Subcutaneous preadipocyte (primary cell): ENCODE measurements around the gene POLR2E. TPM values are rescaled to one million over a fixed set of nuclear protein-coding genes. Genes with fewer than 3 reads are reported as not detected.

Source experiments
- total RNA-seq: library from RNA; depleted of rRNA; stranded (reverse); fragments of >200 nt; gene quantifications from 2 replicates; pipeline ENCODE4 v1.2.3, GENCODE V29; 2012

Gene POLR2E
- total RNA-seq = 84.5 and 113 TPM in 2 replicates

GRCh38 chr19:1094978-1095701 is at the start of gene POLR2E:
TSS of gene POLR2E (minus strand) at chr19:1095375. CDS start at chr19:1095315, 60 bp downstream.

DNA sequence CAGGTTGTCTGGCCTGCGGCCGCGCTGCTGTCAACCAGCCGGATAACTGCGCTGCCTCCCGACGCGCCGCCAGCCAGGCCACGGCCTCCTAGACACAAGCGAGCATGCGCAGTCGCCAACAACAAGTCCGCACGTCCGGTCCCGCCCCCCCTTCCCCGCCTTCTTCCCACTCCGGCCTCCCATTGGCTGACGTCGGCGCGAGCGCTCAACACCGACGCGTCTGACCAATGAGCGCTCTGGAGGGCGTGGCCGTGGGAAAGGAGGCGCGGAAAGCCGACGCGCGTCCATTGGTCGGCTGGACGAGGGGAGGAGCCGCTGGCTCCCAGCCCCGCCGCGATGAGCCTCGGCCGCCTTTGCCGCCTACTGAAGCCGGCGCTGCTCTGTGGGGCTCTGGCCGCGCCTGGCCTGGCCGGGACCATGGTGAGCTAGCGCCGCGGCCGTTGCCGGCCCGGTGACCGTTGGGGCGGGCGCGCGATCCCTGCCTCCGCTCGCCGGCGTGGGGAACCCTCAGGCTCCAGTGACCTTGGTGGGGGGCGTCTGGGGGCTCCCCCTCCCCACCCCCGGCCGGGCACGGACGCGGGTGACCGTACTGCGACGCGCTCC is 8.6 kb upstream of the POLR2E start, which contains the start of gene GPX4:
TSS of gene GPX4 (plus strand) at position 287 of the 603 bp plus-strand sequence. CDS start at position 337, 50 bp downstream.

DNA sequence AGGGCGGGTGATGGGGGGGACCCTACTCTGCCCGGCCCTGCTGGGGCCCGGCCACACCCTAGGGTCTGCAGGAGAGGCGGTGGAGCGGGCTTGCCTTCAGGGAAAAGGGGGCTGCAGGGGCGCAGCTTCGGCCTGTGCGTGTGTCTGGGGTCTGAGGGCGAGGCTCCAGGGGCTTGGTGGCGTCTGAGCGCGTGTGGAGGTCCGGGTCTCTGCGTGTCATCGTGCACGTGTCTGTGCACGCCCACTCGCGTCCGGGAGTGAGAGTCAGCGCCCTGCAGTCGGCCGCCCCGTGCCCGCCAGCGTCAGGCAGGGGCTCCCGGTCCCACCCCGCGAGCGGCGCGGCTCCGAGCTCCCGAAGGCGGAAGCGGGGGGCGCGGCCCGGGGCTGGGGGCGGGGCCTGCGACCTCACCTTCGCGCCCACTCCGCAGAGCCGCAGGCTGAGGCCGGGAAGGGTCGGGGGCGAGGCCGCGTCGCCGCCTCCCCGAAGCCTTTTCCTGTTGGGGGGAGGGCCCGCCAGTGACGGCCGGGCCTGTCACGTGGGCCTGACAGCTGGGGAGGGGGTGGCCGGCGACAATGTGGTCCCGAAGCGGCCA is 28.3 kb downstream of the POLR2E start, which contains the start of gene ARHGAP45:
TSS of gene ARHGAP45 (plus strand) at position 420 of the 593 bp plus-strand sequence. CDS start 239 bp downstream, outside the sequence.

DNA sequence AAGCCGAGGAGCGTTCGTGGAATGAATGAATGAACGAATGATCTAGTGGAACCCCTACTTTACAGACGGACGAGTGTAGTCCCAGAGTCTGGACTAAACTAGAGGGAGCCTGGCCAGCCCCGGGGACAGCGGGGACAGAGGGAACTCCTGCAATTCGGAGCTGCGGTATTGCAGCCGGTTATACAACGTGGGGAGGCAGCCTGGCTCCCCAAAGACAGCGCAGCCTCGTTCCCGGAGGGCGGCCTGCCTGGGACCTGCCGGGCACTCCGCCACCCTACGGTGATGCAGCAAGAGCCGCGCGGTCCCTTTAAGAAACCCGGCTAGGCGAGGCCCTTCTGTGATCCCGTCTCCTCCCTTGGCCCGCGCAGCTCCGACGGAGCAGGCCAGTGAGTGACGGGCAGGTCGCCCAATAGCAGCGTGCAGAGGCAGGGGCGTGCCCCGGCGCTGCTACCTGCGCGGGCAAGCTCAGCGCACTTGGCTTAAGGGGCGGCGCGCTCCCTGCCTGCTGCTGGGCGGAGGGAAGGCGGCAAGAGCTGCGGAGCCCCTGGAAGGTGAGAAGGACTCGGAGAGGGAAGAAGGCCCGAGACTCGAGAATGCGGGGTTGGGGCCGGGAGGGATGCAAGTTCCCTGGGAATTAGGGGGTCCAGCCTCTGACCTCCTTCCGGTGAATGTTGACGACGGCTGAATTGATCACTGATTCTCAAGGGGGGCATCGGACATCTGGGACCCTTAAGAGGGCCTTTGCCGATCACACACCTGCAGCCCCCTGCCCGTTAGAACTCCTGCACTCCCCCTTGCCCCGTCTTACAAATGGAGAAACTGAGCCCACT is 55.3 kb downstream of the POLR2E start, which contains the start of gene ABCA7:
TSS of gene ABCA7 (plus strand) at position 462 of the 830 bp plus-strand sequence. CDS start 1,255 bp downstream, outside the sequence.

Other genes with a start within 250 kb of the POLR2E start
- 0.20 and 0.37 TPM in 2 replicates for gene ELANE, start 243.1 kb downstream of the POLR2E start, total RNA-seq
- 8.0 and 144 TPM in 2 replicates for gene CFD, start 235.7 kb downstream of the POLR2E start, total RNA-seq
- gene MED16, start 202.2 kb downstream of the POLR2E start, total RNA-seq = 24.3 and 25.0 TPM in 2 replicates
- gene RNU6-9, start 201.9 kb downstream of the POLR2E start, total RNA-seq = not detected in 2 replicates
- 23.1 and 25.7 TPM in 2 replicates for gene R3HDM4, start 182.2 kb downstream of the POLR2E start, total RNA-seq
- not detected in 2 replicates for gene KISS1R, start 178.0 kb downstream of the POLR2E start, total RNA-seq
- gene ARID3A, start 169.3 kb downstream of the POLR2E start, total RNA-seq = 18.4 and 33.2 TPM in 2 replicates
- 68.0 and 80.9 TPM in 2 replicates for gene WDR18, start 111.0 kb downstream of the POLR2E start, total RNA-seq
- gene GRIN3B, start 95.0 kb downstream of the POLR2E start, total RNA-seq = under 0.01 and 0.20 TPM in 2 replicates
- 68.3 and 80.5 TPM in 2 replicates for gene TMEM259, start 74.3 kb downstream of the POLR2E start, total RNA-seq
- gene RNU6-2, start 73.9 kb downstream of the POLR2E start, total RNA-seq = not detected in 2 replicates
- 122 and 131 TPM in 2 replicates for gene CNN2, start 68.8 kb downstream of the POLR2E start, total RNA-seq
- 4.0 and 4.3 TPM in 2 replicates for gene ABCA7, start 55.3 kb downstream of the POLR2E start, total RNA-seq
- gene ARHGAP45, start 28.2 kb downstream of the POLR2E start, total RNA-seq = 0.78 and 1.5 TPM in 2 replicates
- 326 and 402 TPM in 2 replicates for gene GPX4, start 8.6 kb upstream of the POLR2E start, total RNA-seq
- gene SBNO2, start 78.9 kb upstream of the POLR2E start, total RNA-seq = 44.4 and 46.3 TPM in 2 replicates
- 58.4 and 85.0 TPM in 2 replicates for gene STK11, start 110.4 kb upstream of the POLR2E start, total RNA-seq
- gene CBARP, start 142.6 kb upstream of the POLR2E start, total RNA-seq = 2.9 and 4.7 TPM in 2 replicates
- gene ATP5F1D, start 146.4 kb upstream of the POLR2E start, total RNA-seq = 25.4 and 32.7 TPM in 2 replicates
- 15.8 and 21.9 TPM in 2 replicates for gene MIDN, start 153.2 kb upstream of the POLR2E start, total RNA-seq
- gene CIRBP, start 174.0 kb upstream of the POLR2E start, total RNA-seq = 99.2 and 106 TPM in 2 replicates
- gene FAM174C, start 180.2 kb upstream of the POLR2E start, total RNA-seq = 28.9 and 36.4 TPM in 2 replicates
- not detected in 2 replicates for gene EFNA2, start 190.5 kb upstream of the POLR2E start, total RNA-seq